HG02678 (cell line): ENCODE results near the gene MAP3K1.

ENCODE experiments used
- ATAC-seq: cut with Tn5 transposase; IDR thresholded peaks from one replicate; pipeline ENCODE4 v1.9.1; 2021; ENCODE audit warnings: mild to moderate bottlenecking, moderate library complexity; ENCODE audit not compliant: unreplicated experiment

The MAP3K1 gene

GRCh38 chr5:56845277-56845676 is 29.9 kb downstream of the MAP3K1 start:
- ATAC-seq = no peak

DNA sequence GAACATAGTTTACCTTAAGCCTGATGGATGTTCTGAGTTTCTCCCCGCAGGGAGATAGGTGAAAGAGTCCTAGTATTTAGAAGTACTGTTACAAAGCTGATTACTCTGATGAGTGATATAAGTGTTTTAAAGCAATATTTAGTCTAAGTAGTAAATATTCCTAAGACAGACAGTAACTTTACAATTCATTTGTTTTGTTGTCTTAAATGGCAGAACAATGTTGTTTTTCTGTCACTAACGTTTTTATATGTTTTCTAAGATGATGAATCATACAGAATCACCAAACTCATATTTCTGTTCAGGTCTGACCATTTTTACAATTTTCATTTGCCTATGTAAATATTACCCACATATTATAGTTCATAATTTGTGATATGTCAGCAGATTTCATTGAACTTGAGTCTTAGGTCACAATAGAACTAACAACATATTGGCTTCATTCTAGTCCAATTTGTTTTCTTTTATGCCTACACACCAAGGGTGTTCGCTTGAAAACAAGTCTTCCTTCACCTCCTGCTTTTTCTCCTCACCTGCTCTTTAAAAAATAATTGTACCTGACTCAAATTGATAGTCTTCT is 30.6 kb downstream of the MAP3K1 start:
- ATAC-seq = no peak

- ATAC-seq = no peak
Measured at GRCh38 chr5:56848206-56848605, 32.9 kb downstream of the MAP3K1 start.

GRCh38 chr5:56849671-56850070 is 34.3 kb downstream of the MAP3K1 start:
- ATAC-seq = no peak

DNA sequence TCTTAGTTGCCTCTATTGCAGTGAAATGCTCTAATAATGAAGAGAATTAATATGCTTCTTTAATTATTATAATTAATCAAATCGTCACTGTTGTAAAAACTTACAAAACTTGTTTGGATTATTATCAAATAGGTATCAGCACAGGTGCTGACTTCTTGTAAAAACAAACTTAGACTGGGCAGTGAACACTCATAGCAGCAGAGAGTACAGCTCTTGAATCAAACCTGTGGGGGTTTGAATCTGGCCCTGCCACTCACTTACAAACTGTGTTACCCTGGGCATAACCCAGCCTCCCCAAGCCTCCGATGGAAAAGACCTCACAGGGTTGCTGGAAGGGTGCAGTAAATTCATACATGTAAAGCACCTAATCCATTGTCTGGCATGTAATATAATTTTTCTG is 35.1 kb downstream of the MAP3K1 start:
- no peak for ATAC-seq

- ATAC-seq = no peak
Measured at GRCh38 chr5:56851258-56851941, 36.1 kb downstream of the MAP3K1 start.

DNA sequence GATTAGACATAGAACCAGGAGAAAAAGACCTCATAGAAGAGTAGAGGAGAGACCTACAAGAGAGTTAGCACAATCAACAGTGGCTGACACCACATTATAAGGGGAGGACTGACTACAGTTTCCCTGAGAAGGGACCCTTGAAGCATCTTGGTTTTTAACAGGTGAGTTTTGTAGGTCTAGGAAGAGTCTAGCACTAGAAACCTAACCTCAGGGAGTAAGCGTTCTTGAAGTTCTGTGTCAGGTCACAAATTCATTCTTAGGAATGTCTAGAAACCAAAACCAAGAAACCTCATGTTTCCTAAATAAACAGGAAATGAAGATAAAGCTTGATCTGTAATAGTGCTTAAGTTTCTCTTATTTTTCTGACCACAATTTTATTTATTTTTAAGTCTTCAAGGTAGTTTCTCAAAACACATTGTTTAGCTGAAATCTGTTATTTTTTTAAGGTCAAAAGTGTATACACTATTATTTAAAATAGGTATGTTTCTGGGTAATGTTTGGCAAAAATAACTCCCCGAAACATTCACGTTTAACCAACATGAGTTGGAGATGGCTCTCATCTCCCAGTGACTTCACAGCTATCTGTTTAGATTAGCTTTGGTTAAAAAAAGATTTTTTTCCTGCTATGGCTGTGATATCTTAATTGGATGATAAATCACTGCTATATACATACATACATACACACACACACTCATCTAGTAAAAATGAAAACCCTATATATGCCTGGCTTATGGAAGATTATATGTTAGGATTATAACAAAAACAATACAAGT is 37.1 kb downstream of the MAP3K1 start:
- no peak for ATAC-seq

DNA sequence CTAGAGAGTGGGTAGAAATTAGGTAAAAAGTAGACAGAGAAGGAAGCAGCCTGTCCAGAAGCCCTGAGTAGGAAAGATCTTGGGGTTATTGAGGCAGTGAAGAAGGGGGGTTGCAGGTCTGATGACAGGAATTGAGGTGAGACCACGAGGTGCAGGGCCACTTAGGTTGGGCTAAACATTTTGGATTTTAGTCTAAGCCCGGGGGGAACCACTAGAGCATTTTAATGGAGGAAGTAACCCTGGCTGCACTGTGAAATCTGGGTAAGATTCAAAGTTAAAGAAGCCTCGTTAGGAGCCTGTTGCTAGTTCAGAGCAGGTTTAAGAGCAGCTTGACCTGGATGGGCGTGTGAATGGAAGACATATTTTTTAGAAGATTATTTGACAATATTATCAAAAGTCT is 38.3 kb downstream of the MAP3K1 start:
- no peak for ATAC-seq

DNA sequence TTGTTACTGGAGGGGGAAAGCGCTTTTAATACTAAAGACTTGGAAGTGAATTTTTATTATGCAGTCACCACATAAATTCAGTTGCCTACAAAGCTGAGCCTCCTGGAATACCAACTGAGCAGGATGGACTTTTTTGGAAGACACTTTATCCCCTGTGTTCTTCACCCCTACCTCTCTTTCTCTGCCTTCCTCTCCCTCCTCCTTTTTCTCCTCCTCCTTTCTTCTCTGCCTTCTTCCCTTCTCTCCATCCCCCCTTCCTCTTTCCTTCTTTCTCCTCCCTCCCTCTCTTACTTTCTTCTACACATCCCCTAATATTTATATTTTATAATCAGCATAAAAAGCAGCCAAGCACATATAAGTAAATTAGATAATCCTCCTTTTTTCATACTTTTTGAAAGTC is 39.6 kb downstream of the MAP3K1 start:
- ATAC-seq = no peak

GRCh38 chr5:56856541-56857178 is 41.3 kb downstream of the MAP3K1 start:
- no peak for ATAC-seq

DNA sequence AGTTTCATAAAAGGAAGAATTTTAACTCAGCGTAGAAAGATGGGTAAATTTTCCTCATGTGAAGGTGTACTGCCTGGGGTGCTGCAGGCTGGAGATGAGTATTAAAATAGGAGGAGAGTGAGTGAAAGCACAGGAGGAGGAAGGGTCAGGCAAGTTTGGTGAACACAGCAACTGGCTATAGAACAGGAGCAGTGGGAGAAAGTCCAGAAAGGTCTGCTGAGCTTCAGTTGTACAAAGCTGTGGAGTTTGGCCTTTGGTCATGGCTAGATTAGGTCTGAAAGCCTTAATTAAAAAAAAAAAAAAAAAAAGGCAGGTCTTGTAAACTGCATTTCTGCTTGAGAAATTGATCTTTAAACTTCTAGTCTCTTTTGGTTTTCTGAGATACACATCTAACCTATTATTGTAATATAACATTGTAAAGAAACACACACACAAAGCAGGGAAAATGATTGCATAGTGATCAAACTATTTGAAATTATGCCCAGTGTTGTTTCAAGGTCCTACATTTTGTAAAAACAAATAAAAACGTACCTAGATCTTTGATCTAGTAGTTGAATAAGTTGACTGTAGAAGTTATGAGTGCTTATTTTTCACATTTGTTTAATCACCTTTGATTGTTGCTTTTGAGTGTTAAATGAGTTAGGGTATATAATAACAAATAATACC is 43.6 kb downstream of the MAP3K1 start:
- no peak for ATAC-seq

DNA sequence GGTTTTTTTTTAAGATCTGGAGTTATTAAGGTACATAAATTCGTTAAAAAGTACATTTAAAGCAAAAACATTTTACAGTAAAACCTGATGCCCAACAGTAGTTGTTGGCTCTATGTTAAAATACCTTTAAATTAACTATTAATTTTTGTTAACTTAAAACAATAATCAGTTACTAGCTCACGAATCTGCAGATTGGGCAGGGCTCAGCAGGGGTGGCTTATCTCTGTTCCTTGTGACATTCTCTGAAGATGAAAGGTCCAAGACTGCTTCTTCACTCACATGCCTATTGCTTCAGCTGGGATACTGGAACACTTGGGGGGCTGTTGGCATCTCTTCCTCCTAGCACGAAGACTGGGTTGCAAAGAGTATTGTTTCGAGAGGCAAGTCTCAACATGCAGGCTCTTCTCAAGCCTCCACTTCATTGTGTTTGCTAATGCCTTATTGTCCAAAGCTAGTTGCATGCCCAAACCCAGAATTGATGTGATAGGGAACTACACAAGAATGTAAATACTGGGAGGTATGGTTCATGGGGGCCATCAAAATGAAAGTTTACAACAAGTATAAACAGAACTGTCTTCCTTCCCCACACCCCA is 46.6 kb downstream of the MAP3K1 start:
- no peak for ATAC-seq

GRCh38 chr5:56862909-56863308 is 47.6 kb downstream of the MAP3K1 start:
- no peak for ATAC-seq

DNA sequence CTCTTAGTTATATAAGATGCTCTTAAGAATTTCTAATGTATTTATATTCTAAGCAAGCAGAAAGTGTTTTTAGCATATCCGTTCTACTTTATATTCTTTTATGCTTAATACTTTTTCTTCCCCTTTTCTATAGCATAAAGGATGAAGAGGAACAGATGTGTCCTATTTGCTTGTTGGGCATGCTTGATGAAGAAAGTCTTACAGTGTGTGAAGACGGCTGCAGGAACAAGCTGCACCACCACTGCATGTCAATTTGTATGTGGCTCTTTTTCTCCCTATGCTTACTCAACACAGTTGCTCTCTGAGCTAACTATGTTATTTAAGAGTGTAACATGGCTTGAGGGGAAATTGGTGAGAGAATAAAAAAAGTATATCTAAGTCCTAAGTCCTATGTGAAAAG is 56.4 kb downstream of the MAP3K1 start:
- no peak for ATAC-seq

DNA sequence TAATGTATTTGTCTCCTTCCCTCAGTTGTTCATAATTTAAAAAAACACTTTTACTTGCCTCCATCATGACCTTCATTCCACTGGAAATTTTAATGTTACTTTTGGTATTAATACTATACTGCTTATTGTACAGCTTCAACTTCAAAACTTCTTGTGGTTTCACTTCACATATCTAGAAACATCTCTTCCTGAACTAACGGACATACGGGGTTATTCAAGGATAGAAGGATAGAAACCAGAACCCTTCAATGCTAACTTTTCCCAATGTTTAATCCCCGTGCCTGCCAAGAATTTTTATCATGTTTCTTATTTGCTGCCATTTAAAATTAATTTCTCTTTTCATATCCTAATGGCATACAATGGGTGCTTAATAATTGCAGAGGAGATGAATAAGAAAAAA is 57.7 kb downstream of the MAP3K1 start:
- ATAC-seq = no peak

DNA sequence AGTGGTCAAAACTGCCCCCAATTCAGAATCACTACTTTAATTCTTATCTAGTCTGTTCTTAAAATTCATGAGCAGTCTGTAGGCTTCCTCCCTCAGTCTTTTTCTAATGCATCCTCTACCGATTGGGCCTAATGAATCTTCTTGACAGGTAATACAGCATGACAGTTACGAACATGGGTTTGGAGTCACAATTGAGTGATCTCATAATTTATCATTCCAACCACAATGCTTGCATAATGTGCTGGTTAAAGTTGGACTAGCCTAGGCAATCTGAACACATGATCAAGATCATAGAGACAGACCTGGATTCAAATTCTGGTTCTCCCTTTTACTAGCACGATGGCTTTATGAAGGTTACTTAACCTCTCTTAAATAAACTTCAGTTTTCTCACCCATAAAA is 61.0 kb downstream of the MAP3K1 start:
- ATAC-seq = no peak

- no peak for ATAC-seq
Measured at GRCh38 chr5:56881571-56881970, 66.2 kb downstream of the MAP3K1 start.

- ATAC-seq = no peak
Measured at GRCh38 chr5:56893251-56893951, 78.1 kb downstream of the MAP3K1 start.

DNA sequence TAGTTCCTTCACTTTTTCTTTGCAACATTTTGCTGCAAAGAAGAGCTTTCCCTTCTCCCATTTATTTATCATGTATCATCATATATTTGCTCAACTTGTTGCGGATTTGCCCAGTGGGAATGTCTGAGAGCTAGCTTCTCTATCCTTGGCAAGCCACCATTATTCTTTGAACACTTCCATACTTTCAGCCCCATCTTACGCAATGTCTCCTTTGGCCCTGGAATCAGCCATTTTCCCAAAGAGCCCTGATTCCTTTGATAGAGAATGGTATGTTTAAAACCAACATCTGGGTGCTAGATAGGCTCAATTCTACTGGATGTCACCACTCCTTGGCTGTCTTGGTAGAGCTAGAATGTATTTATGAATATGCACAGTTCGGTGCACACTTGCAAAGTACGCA is 81.4 kb downstream of the MAP3K1 start:
- ATAC-seq = no peak

GRCh38 chr5:56898213-56898612 is 82.9 kb downstream of the MAP3K1 start:
- no peak for ATAC-seq
